GM18868 (cell line): ENCODE data around the gene PUS10.

Experiments
- ATAC-seq: cut with Tn5 transposase; IDR thresholded peaks from one replicate; pipeline ENCODE4 v1.9.1; 2021; ENCODE audit warnings: mild to moderate bottlenecking, moderate library complexity; ENCODE audit not compliant: unreplicated experiment

PUS10 gene

GRCh38 chr2:60974652-60975051, 43.4 kb downstream of the PUS10 start:
- no peak for ATAC-seq

DNA sequence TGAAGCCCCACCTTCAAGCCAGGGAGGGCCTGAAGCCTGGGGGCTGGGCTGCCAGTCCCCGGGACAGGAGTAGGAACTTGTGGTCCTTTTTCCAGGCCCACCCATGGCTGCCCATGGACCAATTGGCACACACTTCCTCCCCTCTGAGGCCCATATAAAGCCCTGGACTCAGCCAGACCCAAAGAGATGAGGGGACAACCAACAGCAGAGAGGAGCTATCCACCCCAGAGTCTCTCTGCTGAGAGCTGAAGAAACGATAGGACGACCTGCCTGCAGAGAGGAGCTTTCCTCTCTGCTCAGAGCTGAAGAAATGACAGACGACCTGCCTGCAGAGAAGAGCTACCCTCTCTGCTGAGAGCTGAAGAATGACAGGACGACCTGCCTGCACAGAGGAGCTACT, 44.4 kb downstream of the PUS10 start:
- no peak for ATAC-seq

DNA sequence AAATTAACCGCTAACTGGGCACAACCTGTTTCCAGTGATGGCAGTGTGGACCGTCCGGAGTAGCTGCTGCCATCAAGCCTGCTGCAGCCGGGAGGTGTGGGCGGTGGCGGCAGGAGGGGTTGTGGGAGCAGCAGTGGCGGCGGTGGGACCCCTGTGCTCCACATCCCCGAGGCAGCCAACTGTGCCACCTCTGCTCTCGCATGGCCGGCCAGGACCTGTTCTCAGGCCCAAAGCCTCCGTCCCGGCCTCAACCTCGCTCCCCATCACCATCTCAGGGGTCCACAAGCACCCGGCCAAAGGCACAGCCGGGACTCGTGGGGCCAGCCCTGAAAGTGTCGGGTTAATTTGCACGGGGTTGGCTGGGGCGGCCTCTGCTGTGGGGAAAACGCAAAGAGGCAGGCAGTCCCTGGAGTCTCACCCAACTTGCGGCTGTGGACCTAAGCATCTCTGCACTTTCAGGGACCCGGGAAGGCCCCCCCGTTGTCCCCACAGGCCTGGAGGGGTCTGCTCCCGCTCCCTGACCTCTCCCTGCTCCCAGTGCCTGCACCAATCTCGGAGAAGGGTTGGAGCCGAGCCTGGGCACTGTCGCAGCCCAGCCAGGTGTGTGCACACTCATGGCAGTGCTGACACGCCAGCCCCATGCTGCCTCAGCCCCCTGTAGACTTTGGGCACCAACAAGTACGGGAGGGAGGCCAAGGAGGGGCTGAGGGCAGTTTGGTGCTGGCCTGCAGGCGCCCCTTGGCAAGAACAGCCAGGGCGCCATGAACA, 45.0 kb downstream of the PUS10 start:
- ATAC-seq, result no peak

DNA sequence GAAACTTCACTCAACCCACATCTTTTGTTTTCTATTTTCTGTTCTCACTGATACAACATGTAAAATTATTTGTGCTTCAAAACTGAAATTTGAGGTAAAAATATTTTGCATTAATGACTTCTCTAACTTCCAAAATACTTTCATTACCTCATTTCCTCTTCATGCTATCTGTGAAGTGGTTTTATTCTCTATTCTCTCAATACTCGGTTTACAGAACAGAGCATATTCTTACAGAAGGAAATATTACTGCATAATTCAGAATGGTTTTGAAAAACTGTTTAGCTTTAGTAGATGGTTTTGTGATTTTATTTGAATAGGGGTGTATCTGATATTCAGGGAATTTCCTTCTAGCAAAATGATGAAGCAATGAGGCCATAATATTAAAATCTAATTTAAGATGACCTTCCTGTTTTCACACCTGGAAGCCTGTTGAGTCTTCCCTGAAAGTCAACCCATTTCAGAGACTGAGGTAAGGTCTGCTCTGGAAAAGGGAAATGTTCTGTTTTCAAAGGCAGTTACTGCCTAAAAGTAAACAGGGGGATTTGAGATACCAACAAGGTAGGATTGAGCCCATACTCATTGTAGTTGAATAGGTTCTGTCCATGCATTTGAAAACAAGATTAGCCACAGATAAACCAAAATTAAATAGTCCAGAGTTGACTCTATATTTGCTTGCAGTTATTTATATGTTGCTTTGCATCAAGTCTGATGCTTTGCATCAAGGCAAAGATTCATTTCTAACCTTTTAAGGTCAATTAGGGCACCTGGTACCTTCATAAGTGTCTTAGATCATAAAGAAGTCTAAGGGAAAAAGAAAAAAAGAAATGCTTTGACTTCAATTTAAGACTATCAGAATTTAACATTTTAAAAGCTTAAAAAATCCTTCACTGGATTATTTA, 51.3 kb downstream of the PUS10 start:
- peak; percentile 56 for ATAC-seq

DNA sequence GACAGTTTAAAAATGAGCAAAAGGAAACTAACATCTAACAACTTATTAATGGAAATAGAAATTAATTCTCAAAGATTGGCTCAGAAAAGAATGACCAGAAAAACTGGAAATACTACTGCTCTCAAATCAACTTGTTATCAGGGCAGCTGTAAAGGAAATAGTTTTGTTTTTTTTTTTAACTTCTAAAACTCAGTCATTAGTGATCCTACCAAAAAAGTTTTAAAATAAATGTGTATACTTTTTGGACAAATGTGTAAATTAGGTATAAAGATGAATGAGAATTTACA, 52.6 kb downstream of the PUS10 start:
- no peak for ATAC-seq

DNA sequence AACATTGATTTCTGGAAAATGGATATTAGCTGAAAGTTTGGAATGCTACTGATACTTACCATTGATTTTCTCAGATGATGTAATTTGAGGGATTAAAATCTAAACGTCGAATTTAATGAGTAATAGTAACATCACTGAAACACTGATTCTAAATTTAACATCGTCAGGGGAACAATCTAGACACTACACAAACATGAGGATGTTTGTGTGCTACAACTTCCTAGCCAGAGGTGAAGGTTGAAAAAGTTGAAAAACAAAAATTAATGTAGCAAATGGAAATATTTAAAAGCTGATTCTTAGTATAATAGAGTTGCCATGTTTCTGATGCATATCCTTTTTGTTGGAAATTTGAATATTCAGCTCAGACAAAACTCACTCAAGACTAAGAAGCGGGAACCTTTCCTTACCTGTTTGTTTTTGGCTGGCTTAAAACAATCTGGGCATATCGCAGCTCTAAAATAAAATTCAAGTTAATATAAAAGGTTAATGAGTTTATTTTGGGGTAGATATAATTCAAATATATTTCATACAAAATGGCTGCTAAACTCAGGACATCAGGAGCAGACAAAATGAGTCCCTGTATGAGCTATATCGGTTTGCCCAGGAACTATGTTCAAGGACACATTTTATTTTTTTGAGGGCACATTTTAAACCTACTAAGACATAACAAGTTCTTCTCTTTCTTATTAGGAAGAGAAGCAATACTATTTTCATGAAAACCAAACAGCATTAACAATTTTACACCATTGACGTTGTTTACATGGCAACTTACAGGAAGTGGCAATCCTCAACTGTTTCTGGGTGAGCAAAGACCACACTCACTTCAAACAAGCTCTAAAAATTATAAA, 53.2 kb downstream of the PUS10 start:
- ATAC-seq, result no peak

DNA sequence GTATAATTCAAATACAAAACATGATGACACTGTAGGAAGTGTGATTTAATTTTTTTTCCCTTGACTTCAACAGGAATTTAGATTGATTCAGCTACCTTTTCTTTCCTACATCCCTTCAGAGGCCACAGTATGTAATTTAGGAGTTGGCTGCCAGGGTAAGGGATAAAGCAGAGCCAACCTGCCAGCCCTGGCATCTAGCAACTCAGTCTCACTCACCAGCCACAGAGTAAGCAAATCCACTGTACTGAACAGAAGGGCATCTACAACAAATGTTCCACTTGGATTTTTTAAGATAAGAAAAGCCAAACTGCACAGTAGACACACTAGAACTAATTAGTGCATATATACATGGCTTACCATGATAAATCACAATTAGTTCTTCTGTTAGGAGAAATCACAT, 54.9 kb downstream of the PUS10 start:
- no peak for ATAC-seq

DNA sequence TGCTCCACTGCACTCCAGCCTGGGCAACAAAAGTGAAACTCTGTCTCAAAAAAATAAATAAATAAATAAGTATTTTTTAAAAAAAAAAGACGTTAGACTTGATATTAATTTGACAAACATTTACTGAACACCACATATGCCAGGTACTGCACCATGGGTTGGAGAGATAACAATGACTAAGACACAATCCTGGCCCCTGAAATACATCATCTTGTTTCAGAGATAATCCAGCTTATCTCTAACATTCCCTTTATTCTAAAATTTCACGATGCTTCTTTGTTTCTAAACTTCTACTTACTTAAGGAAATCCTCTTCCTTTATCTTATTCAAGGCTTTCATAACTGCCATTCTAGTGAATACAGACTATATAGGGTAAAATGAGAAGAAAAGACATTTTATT, 55.5 kb downstream of the PUS10 start:
- ATAC-seq, result no peak

- ATAC-seq, result no peak
Measured at GRCh38 chr2:60961457-60961856, 56.6 kb downstream of the PUS10 start.

GRCh38 chr2:60960706-60961105, 57.3 kb downstream of the PUS10 start:
- no peak for ATAC-seq

DNA sequence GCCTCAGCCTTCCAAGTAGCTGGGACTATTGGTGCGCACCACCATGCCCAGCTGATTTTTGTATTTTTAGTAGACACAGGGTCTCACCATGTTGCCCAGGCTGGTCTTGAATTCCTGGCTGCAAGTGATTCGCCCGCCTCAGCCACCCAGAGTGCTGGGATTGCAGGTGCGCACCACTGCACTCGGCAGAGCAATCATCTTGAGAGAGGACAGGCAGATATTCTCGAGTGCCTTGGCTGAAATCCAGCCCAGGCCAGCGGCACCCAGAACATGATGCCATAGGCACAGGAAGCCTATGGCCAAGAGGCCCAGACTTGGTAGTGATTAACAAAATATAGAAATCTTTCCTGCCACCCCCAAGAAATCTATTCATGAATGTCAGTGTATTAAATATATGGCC, 58.6 kb downstream of the PUS10 start:
- no peak for ATAC-seq

- ATAC-seq, result no peak
Measured at GRCh38 chr2:60958800-60959199, 59.3 kb downstream of the PUS10 start.

DNA sequence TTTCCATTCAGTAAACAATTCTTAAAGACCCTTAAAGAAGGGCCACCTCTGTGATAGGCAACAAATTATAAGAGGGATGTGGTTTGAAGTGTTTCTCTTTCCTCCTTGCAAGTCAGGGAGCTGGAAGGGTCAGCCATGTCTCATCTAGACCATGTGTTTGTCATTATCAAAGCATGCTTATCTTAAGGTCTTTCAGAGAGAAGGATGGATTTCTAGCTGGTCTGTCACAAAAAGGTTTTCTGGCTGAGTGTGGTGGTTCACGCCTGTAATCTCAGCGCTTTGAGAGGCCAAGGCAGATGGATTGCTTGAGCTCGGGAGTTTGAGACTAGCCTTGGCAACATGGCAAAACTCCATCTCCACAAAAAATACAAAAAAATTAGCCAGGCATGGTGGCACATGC, 59.7 kb downstream of the PUS10 start:
- ATAC-seq, result no peak

DNA sequence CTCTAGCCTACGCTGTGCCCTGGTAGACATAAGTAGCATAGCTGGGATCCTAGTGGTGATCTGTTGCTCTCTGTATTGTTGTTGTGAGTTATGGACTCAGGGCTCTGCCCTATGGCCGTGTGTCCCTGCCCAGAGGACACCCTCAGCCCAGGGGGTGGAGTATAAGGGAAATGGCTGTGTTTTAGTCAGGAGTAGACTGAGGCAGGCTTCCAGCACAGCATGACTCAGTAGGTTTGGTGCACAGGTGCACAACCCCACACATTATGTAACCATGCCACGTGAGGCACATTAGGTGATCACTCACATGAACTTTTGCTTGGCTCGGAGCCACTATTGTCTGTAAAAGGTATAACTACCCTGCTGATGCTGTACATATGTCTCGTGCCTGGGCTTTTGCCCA, 60.4 kb downstream of the PUS10 start:
- no peak for ATAC-seq

DNA sequence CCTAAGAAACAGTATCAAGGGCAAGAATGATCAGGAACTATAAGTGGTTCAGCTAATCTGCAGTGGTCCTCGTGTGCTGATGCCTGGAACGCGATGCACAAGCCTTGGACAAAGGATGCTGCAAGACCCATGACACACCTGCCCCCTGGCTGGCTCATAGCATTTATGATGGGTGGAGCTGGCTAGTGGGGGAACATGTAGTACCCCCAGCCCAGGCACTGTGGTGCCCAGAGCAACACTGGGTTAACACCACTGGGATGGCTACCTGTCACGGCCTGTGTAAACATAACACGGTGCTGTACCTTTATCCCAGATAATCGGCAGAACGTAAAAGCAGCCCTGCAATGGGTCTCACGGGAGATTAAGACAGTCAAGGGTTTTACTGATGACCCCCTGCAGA, 60.8 kb downstream of the PUS10 start:
- no peak for ATAC-seq

- peak; percentile 77 for ATAC-seq
Measured at GRCh38 chr2:60954139-60954538, 63.9 kb downstream of the PUS10 start.

DNA sequence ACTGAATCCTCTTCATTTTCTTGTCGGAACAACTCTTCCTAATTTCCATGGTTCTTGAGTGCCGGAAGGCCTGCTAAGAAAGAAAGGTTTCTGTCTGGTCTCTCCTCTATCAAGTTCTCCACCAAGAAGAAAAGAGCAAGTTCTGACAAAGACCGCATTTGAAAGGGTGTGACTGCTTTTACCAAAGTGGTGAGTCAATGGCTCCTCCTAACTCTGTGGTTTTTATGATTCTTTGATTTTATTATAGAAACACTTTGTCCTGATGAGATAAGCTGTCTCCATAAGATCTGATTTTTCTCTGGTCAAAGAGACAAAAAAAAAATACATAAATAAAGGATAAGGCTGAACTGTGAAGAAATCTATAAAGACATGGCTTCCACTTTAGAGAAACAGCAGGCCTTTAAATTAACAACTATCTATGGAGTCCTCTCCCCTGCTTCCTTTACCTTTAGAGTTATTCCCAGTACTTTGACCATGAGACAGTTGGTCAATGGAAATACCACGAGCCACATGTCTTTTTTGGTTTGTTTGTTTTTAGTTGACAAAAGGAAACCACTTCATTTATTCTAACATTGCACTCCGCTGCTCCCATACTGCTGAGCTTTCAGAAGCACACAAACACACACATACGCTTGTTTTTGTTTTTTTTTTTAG, 69.0 kb downstream of the PUS10 start:
- no peak for ATAC-seq

- no peak for ATAC-seq
Measured at GRCh38 chr2:60948161-60948560, 69.9 kb downstream of the PUS10 start.

- no peak for ATAC-seq
Measured at GRCh38 chr2:60947056-60947455, 71.0 kb downstream of the PUS10 start.

DNA sequence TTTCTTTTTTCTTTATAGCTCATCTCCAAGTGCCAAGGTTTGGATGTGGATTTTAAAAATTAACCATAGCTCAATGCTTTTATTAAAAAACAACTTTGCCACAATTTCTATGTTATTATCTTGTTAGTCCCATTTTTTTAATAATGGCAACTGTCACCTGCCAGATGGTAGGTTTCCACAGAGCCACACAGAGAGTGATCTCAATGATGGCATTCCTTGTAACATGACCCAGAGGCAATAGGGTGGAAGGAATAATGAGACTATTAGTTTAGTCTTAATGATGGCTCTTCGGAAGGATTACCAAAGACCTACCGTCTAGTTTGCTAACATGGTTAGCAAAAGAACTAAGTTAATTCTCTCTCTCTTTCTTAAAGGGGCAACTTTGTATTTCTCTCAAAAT, 72.7 kb downstream of the PUS10 start:
- ATAC-seq, result no peak

GRCh38 chr2:60939622-60940021, 78.4 kb downstream of the PUS10 start:
- ATAC-seq, result no peak
